ENCODE data around the gene USP47.

Gene USP47

GRCh38 chr11:11836676-11837231, 5.0 kb upstream of the USP47 start:
- no peak for DNase-seq

GRCh38 chr11:11839718-11840117, 2.1 kb upstream of the USP47 start:
- DNase-seq, result no peak

- DNase-seq, result peak in 1 of 2 experiments; percentile 63
These were observed 553 bp upstream of the USP47 start for GRCh38 chr11:11841116-11841722.

- peak; percentile 28 to 79 for DNase-seq
These were observed 743 bp downstream of the USP47 start for GRCh38 chr11:11842421-11843008.

GRCh38 chr11:11843211-11843621, 1.4 kb downstream of the USP47 start:
- peak in 1 of 2 experiments; percentile 13 for DNase-seq

GRCh38 chr11:11843642-11844041, 1.9 kb downstream of the USP47 start:
- DNase-seq, result no peak

- DNase-seq, result no peak
These were observed 2.5 kb downstream of the USP47 start for GRCh38 chr11:11844272-11844671.

- no peak for DNase-seq
These were observed 3.3 kb downstream of the USP47 start for GRCh38 chr11:11845071-11845470.

- DNase-seq, result no peak
These were observed 3.8 kb downstream of the USP47 start for GRCh38 chr11:11845551-11845950.

- DNase-seq, result no peak
These were observed 5.3 kb downstream of the USP47 start for GRCh38 chr11:11847082-11847481.

- DNase-seq, result peak; percentile 28 to 67
These were observed 7.3 kb downstream of the USP47 start for GRCh38 chr11:11848891-11849746.

- DNase-seq, result no peak
These were observed 8.9 kb downstream of the USP47 start for GRCh38 chr11:11850668-11851067.

GRCh38 chr11:11856638-11857037, 14.9 kb downstream of the USP47 start:
- no peak for DNase-seq

GRCh38 chr11:11857769-11858168, 16.0 kb downstream of the USP47 start:
- DNase-seq, result no peak

- DNase-seq, result no peak
These were observed 16.9 kb downstream of the USP47 start for GRCh38 chr11:11858676-11859075.

- DNase-seq, result no peak
These were observed 18.6 kb downstream of the USP47 start for GRCh38 chr11:11860103-11860979.

- DNase-seq, result no peak
These were observed 21.2 kb downstream of the USP47 start for GRCh38 chr11:11862999-11863398.

GRCh38 chr11:11864332-11864731, 22.6 kb downstream of the USP47 start:
- no peak for DNase-seq

GRCh38 chr11:11864803-11865202, 23.0 kb downstream of the USP47 start:
- no peak for DNase-seq

GRCh38 chr11:11865449-11865848, 23.7 kb downstream of the USP47 start:
- DNase-seq, result no peak

- DNase-seq, result no peak
These were observed 24.4 kb downstream of the USP47 start for GRCh38 chr11:11866203-11866602.

GRCh38 chr11:11867720-11868119, 25.9 kb downstream of the USP47 start:
- DNase-seq, result no peak

GRCh38 chr11:11871991-11872401, 30.2 kb downstream of the USP47 start:
- DNase-seq, result no peak

Measured in SW 1271 (cell line).